ENCODE results near the gene SPDYE2B.
"Not testable (repeated sequence)": the region's sequence is repeated elsewhere in the genome, so short reads cannot be mapped to it uniquely, and the experiment has no call there.

SPDYE2B gene

GRCh38 chr7:102649924-102650323 is at the start of gene SPDYE2B:
Gene SPDYE2B, plus strand, starts transcription at chr7:102650319. Its CDS starts 2,030 bp downstream, at chr7:102652349.
- not testable (repeated sequence) for DNase-seq

- not testable (repeated sequence) for DNase-seq
Observed at GRCh38 chr7:102602317-102602716, 47.8 kb upstream of the SPDYE2B start.

- DNase-seq: not testable (repeated sequence)
Observed at GRCh38 chr7:102604431-102605145, 45.5 kb upstream of the SPDYE2B start.

- not testable (repeated sequence) for DNase-seq
Observed at GRCh38 chr7:102606848-102607247, 43.3 kb upstream of the SPDYE2B start.

- DNase-seq: not testable (repeated sequence)
Observed at GRCh38 chr7:102609734-102610133, 40.4 kb upstream of the SPDYE2B start.

GRCh38 chr7:102610441-102610840 is 39.7 kb upstream of the SPDYE2B start:
- DNase-seq: not testable (repeated sequence)

GRCh38 chr7:102611013-102611674 is 39.0 kb upstream of the SPDYE2B start:
- not testable (repeated sequence) for DNase-seq

GRCh38 chr7:102611675-102612325 is 38.3 kb upstream of the SPDYE2B start:
- not testable (repeated sequence) for DNase-seq

GRCh38 chr7:102613575-102614345 is 36.4 kb upstream of the SPDYE2B start:
- not testable (repeated sequence) for DNase-seq

- not testable (repeated sequence) for DNase-seq
Observed at GRCh38 chr7:102614346-102614697, 35.8 kb upstream of the SPDYE2B start.

- not testable (repeated sequence) for DNase-seq
Observed at GRCh38 chr7:102614873-102615272, 35.2 kb upstream of the SPDYE2B start.

- DNase-seq: not testable (repeated sequence)
Observed at GRCh38 chr7:102615930-102616329, 34.2 kb upstream of the SPDYE2B start.

GRCh38 chr7:102616507-102617125 is 33.5 kb upstream of the SPDYE2B start, which contains the start of gene RASA4:
Gene RASA4, minus strand, starts transcription at chr7:102616756. Its CDS starts 67 bp downstream, at chr7:102616689.
- DNase-seq: not testable (repeated sequence)

- not testable (repeated sequence) for DNase-seq
Observed at GRCh38 chr7:102618122-102618521, 32.0 kb upstream of the SPDYE2B start.

- not testable (repeated sequence) for DNase-seq
Observed at GRCh38 chr7:102627271-102627904, 22.7 kb upstream of the SPDYE2B start.

- not testable (repeated sequence) for DNase-seq
Observed at GRCh38 chr7:102630622-102631021, 19.5 kb upstream of the SPDYE2B start.

- not testable (repeated sequence) for DNase-seq
Observed at GRCh38 chr7:102634299-102634698, 15.8 kb upstream of the SPDYE2B start.

GRCh38 chr7:102635354-102635753 is 14.8 kb upstream of the SPDYE2B start:
- not testable (repeated sequence) for DNase-seq

GRCh38 chr7:102636956-102637355 is 13.2 kb upstream of the SPDYE2B start:
- DNase-seq: not testable (repeated sequence)

GRCh38 chr7:102638848-102639247 is 11.3 kb upstream of the SPDYE2B start:
- DNase-seq: not testable (repeated sequence)

- not testable (repeated sequence) for DNase-seq
Observed at GRCh38 chr7:102642691-102643090, 7.4 kb upstream of the SPDYE2B start, which contains the start of gene UPK3BL1. Gene UPK3BL1, minus strand, starts transcription at chr7:102642791. Its CDS starts 50 bp downstream, at chr7:102642741.
